ENCODE results near the gene OTUB2. TPM values are rescaled to one million over a fixed set of nuclear protein-coding genes. Genes with fewer than 3 reads are reported as not detected.

The OTUB2 gene
- total RNA-seq, 3 donors from 2014 or later (not counting 1 experiment from before 2014, with no cell fraction given): 0.09 to 0.13 TPM; not detected in 1

DNA sequence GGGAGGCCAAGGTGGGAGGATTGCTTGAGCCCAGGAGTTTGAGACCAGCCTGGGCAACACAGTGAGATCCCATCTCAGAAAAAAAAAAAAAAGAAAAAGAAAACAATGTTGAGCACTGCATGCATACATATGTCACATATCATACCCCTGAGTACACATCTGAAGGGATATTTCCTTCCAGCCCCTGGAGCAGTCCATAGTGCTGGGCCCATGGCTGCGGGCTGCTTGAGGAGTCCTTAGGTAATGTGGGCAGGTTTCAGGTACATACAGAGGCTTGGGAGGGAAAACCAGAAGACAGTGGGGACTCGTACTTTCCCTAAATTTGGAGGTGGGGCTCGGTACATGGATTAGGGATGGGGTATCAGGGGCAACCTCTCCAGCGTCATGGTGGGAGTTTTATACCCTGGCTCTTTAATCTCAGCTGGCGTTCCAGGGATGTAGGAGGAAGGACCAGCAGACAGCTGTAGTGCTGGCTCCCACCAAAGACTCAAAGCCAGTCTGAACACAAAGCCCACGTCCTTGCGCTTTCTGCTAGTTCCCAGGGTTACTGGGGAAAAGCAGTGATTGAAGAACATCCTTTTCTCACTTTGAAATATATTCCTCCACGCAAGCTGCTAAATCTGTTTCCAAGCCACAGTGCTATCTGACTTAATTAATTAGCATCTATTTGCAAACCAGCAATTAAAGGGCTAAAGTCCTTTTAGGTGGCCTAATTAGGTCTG is 5.2 kb downstream of the OTUB2 start:
- intact Hi-C loops (cut with micrococcal nuclease): no loop called here
- Histone ChIP-seq H3K27me3 (ENCODE audit: control insufficient read depth, insufficient read depth, low read length) (no peaks in the 10 kb centered on the region), H3K27ac (ENCODE audit: low read length) (no peak overlapping the region), H3K9me3 (ENCODE audit: control insufficient read depth, insufficient read depth, low read length) (no peaks in the 10 kb centered on the region), H3K4me1 (ENCODE audit: control insufficient read depth, insufficient read depth, low read length) (peaks cover 12% of the 10 kb centered on the region), H3K36me3 (ENCODE audit: control insufficient read depth, insufficient read depth, low read length) (no peaks in the 10 kb centered on the region), H3K4me3 (ENCODE audit: low read length) (no peak overlapping the region)
- ATAC-seq (no peak), DNase-seq (no peak)
- H3K27ac Mint-ChIP-seq: no peak overlapping the region
- no peaks in the 10 kb centered on the region for H3K9me3 Mint-ChIP-seq
- H3K27me3 Mint-ChIP-seq (ENCODE audit: low read depth in 2 of 2): peaks cover 0 to 8% of the 10 kb centered on the region in 2 donors
- WGBS (ENCODE audit: insufficient coverage): 93% methylated on average over 8 of the region's 8 CpGs
- H3K4me1 Mint-ChIP-seq: peaks cover 0 to 4% of the 10 kb centered on the region in 2 donors
- no peaks in the 10 kb centered on the region for H3K36me3 Mint-ChIP-seq
- TF ChIP-seq, protein P1, sequence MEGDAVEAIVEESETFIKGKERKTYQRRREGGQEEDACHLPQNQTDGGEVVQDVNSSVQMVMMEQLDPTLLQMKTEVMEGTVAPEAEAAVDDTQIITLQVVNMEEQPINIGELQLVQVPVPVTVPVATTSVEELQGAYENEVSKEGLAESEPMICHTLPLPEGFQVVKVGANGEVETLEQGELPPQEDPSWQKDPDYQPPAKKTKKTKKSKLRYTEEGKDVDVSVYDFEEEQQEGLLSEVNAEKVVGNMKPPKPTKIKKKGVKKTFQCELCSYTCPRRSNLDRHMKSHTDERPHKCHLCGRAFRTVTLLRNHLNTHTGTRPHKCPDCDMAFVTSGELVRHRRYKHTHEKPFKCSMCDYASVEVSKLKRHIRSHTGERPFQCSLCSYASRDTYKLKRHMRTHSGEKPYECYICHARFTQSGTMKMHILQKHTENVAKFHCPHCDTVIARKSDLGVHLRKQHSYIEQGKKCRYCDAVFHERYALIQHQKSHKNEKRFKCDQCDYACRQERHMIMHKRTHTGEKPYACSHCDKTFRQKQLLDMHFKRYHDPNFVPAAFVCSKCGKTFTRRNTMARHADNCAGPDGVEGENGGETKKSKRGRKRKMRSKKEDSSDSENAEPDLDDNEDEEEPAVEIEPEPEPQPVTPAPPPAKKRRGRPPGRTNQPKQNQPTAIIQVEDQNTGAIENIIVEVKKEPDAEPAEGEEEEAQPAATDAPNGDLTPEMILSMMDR (IDR thresholded peaks at IDR 0.05): no peak
- H3K4me3 Mint-ChIP-seq: no peak overlapping the region

- 82% methylated on average over 5 of the region's 7 CpGs for WGBS (ENCODE audit: insufficient coverage)
- no peak overlapping the region for H3K27ac Mint-ChIP-seq
- peaks cover 4 to 8% of the 10 kb centered on the region in 2 donors for H3K4me1 Mint-ChIP-seq
- intact Hi-C loops (cut with micrococcal nuclease): no loop called here
- DNase-seq: no peak
- TF ChIP-seq, protein P1 (IDR thresholded peaks at IDR 0.05): no peak
- H3K4me3 Mint-ChIP-seq: no peak overlapping the region
- no peaks in the 10 kb centered on the region for H3K9me3 Mint-ChIP-seq
- Histone ChIP-seq H3K27me3 (ENCODE audit: control insufficient read depth, insufficient read depth, low read length) (no peaks in the 10 kb centered on the region), H3K4me3 (ENCODE audit: low read length) (no peak overlapping the region), H3K27ac (ENCODE audit: low read length) (no peak overlapping the region), H3K4me1 (ENCODE audit: control insufficient read depth, insufficient read depth, low read length) (peaks cover 7% of the 10 kb centered on the region), H3K36me3 (ENCODE audit: control insufficient read depth, insufficient read depth, low read length) (no peaks in the 10 kb centered on the region), H3K9me3 (ENCODE audit: control insufficient read depth, insufficient read depth, low read length) (no peaks in the 10 kb centered on the region)
- ATAC-seq: no peak
- H3K27me3 Mint-ChIP-seq (ENCODE audit: low read depth in 2 of 2): peaks cover 5 to 12% of the 10 kb centered on the region in 2 donors
- no peaks in the 10 kb centered on the region for H3K36me3 Mint-ChIP-seq
Observed at GRCh38 chr14:94031883-94032279, 5.7 kb downstream of the OTUB2 start.

GRCh38 chr14:94034886-94035285 is 8.7 kb downstream of the OTUB2 start:
- WGBS (ENCODE audit: insufficient coverage): 64% methylated on average over 2 of the region's 3 CpGs
- intact Hi-C loops (cut with micrococcal nuclease): no loop called here
- H3K4me1 ChIP-seq (ENCODE audit: control insufficient read depth, insufficient read depth, low read length): no peaks in the 10 kb centered on the region
- no peaks in the 10 kb centered on the region for H3K9me3 ChIP-seq (ENCODE audit: control insufficient read depth, insufficient read depth, low read length)
- Mint-ChIP-seq H3K36me3 (no peaks in the 10 kb centered on the region), H3K27me3 (ENCODE audit: low read depth in 2 of 2) (peaks cover 6 to 8% of the 10 kb centered on the region in 2 donors), H3K4me1 (peaks cover 5% of the 10 kb centered on the region in 2 donors), H3K4me3 (no peak overlapping the region), H3K27ac (no peak overlapping the region), H3K9me3 (no peaks in the 10 kb centered on the region)
- TF ChIP-seq, protein P1 (IDR thresholded peaks at IDR 0.05): no peak
- H3K4me3 ChIP-seq (ENCODE audit: low read length): no peak overlapping the region
- ATAC-seq: no peak
- H3K27me3 ChIP-seq (ENCODE audit: control insufficient read depth, insufficient read depth, low read length): no peaks in the 10 kb centered on the region
- DNase-seq: no peak
- no peaks in the 10 kb centered on the region for H3K36me3 ChIP-seq (ENCODE audit: control insufficient read depth, insufficient read depth, low read length)
- H3K27ac ChIP-seq (ENCODE audit: low read length): no peak overlapping the region

All from natural killer cell (primary cell).